ENCODE measurements around the gene CXXC5. TPM values are rescaled to one million over a fixed set of nuclear protein-coding genes. Genes with fewer than 3 reads are reported as not detected.

Gene CXXC5
- total RNA-seq, 1 experiment from 2014 or later, result 85.0 TPM

GRCh38 chr5:139731281-139731680 is 83.1 kb downstream of the CXXC5 start:
- H3K27me3 ChIP-seq (ENCODE audit: control insufficient read depth, insufficient read depth, low read length), result no peaks in the 10 kb centered on the region
- no peak for ATAC-seq
- peaks cover 18% of the 10 kb centered on the region for H3K4me1 ChIP-seq (ENCODE audit: control insufficient read depth, insufficient read depth, low read length)
- no TSS peak for BruUV-seq (replicated peaks)
- no peak overlapping the region for H3K27ac ChIP-seq (ENCODE audit: low read length)
- H3K9me3 ChIP-seq (ENCODE audit: control insufficient read depth, insufficient read depth, low read depth, low read length), result no peaks in the 10 kb centered on the region
- CTCF ChIA-PET, result interaction anchor here (0.6 to 1.6 kb wide), 2 partner anchors 41 to 44 kb away, joined by 3 to 5 read pairs; no protein-coding TSS in a partner anchor
- POLR2A ChIA-PET, result interaction anchor here (0.5 kb wide), 1 partner anchor 44 kb away, joined by 9 read pairs; no protein-coding TSS in a partner anchor
- DNase-seq (ENCODE audit: low read depth, low spot score), result no peak
- in situ Hi-C loops (cut with HindIII; ENCODE audit: low pct_unique_long_range_greater_than_20kb, low sequenced_read_pairs), result no loop called here
- no peak overlapping the region for H3K4me3 ChIP-seq (ENCODE audit: low read depth in 2 of 2, low read length in 2 of 2)
- H3K36me3 ChIP-seq (ENCODE audit: control insufficient read depth, insufficient read depth, low read length), result no peaks in the 10 kb centered on the region
- TF ChIP-seq SIN3A (IDR thresholded peaks at IDR 0.05; ENCODE audit: borderline replicate concordance, insufficient read depth, low read depth, low read length) (no peak), REST (IDR thresholded peaks at IDR 0.05; ENCODE audit: insufficient read depth in 1 of 2, low read depth in 2 of 2, low read length in 1 of 2) (no peak), POLR2AphosphoS5 (IDR thresholded peaks at IDR 0.05; ENCODE audit: low read depth, low read length) (no peak), TCF7L2 (IDR thresholded peaks at IDR 0.05; ENCODE audit: low read depth, low read length) (no peak)
- TF ChIP-seq, protein P1, sequence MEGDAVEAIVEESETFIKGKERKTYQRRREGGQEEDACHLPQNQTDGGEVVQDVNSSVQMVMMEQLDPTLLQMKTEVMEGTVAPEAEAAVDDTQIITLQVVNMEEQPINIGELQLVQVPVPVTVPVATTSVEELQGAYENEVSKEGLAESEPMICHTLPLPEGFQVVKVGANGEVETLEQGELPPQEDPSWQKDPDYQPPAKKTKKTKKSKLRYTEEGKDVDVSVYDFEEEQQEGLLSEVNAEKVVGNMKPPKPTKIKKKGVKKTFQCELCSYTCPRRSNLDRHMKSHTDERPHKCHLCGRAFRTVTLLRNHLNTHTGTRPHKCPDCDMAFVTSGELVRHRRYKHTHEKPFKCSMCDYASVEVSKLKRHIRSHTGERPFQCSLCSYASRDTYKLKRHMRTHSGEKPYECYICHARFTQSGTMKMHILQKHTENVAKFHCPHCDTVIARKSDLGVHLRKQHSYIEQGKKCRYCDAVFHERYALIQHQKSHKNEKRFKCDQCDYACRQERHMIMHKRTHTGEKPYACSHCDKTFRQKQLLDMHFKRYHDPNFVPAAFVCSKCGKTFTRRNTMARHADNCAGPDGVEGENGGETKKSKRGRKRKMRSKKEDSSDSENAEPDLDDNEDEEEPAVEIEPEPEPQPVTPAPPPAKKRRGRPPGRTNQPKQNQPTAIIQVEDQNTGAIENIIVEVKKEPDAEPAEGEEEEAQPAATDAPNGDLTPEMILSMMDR (IDR thresholded peaks at IDR 0.05), result no peak
- intact Hi-C loops (cut with micrococcal nuclease; ENCODE audit: unreplicated experiment), result no loop called here

GRCh38 chr5:139732019-139732418 is 83.9 kb downstream of the CXXC5 start:
- POLR2A ChIA-PET, result no interaction called here
- CTCF ChIA-PET, result interaction anchor here (0.5 kb wide), 1 partner anchor 34 kb away, joined by 3 read pairs; no protein-coding TSS in a partner anchor
- no peaks in the 10 kb centered on the region for H3K36me3 ChIP-seq (ENCODE audit: control insufficient read depth, insufficient read depth, low read length)

More at GRCh38 chr5:139732019-139732418, 83.9 kb downstream of the CXXC5 start:
- no peak for ATAC-seq
- no TSS peak for BruUV-seq (replicated peaks)
- intact Hi-C loops (cut with micrococcal nuclease; ENCODE audit: unreplicated experiment) (no loop called here), in situ Hi-C loops (cut with HindIII; ENCODE audit: low pct_unique_long_range_greater_than_20kb, low sequenced_read_pairs) (no loop called here)
- Histone ChIP-seq H3K4me1 (ENCODE audit: control insufficient read depth, insufficient read depth, low read length) (peaks cover 18% of the 10 kb centered on the region), H3K4me3 (ENCODE audit: low read depth in 2 of 2, low read length in 2 of 2) (no peak overlapping the region), H3K9me3 (ENCODE audit: control insufficient read depth, insufficient read depth, low read depth, low read length) (no peaks in the 10 kb centered on the region), H3K27me3 (ENCODE audit: control insufficient read depth, insufficient read depth, low read length) (no peaks in the 10 kb centered on the region), H3K27ac (ENCODE audit: low read length) (no peak overlapping the region)
- no peak for TF ChIP-seq REST (IDR thresholded peaks at IDR 0.05; ENCODE audit: insufficient read depth in 1 of 2, low read depth in 2 of 2, low read length in 1 of 2)
- TF ChIP-seq, protein P1 (IDR thresholded peaks at IDR 0.05), result no peak
- no peak for TF ChIP-seq POLR2AphosphoS5 (IDR thresholded peaks at IDR 0.05; ENCODE audit: low read depth, low read length)
- TF ChIP-seq TCF7L2 (IDR thresholded peaks at IDR 0.05; ENCODE audit: low read depth, low read length), result no peak
- no peak for TF ChIP-seq SIN3A (IDR thresholded peaks at IDR 0.05; ENCODE audit: borderline replicate concordance, insufficient read depth, low read depth, low read length)
- DNase-seq (ENCODE audit: low read depth, low spot score), result no peak

Data from Panc1 (cell line).